GM18511 (cell line): Measurements from ENCODE around the gene ANKRD37.
A peak's percentile ranks its signal among the peaks of the same experiment; 100 is the strongest.
"Not testable (repeated sequence)": the region's sequence is repeated elsewhere in the genome, so short reads cannot be mapped to it uniquely, and the experiment has no call there.

Experiments
- ATAC-seq: cut with Tn5 transposase; IDR thresholded peaks from one replicate; pipeline ENCODE4 v1.9.1; 2021; ENCODE audit warnings: mild to moderate bottlenecking, moderate library complexity; ENCODE audit not compliant: unreplicated experiment

Gene ANKRD37, protein sequence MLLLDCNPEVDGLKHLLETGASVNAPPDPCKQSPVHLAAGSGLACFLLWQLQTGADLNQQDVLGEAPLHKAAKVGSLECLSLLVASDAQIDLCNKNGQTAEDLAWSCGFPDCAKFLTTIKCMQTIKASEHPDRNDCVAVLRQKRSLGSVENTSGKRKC

DNA sequence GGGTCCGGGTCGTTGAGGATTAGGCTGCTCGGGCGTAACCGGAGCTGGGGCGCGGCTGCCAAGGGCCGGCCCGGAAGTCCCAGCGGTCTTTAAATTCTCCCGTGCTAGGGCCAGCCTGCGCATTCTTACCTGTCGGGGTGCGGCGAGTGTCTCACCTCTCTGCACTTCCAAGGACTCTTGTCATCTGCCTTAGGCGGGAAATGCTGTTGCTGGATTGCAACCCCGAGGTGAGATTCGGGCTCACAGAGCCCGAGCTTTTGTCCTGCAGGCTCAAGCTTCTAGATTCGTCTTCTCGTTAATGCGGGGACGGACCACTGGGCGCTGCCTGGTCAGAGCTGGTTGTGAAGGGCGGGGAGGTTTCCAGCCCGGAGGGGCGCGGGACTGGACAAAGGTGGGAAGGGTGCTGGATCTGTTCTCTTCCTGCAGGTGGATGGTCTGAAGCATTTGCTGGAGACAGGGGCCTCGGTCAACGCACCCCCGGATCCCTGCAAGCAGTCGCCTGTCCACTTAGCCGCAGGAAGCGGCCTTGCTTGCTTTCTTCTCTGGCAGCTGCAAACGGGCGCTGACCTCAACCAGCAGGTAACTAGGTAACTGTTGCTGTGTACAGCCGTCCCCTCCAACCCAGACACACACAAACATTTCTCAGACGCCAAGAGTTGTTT is at the start of gene ANKRD37:
Gene ANKRD37, plus strand, starts transcription at position 118 of the 662 bp plus-strand sequence. Its CDS starts 83 bp downstream, at position 201.
- no peak for ATAC-seq

GRCh38 chr4:185346975-185347601 is 49.6 kb upstream of the ANKRD37 start:
- ATAC-seq = no peak

DNA sequence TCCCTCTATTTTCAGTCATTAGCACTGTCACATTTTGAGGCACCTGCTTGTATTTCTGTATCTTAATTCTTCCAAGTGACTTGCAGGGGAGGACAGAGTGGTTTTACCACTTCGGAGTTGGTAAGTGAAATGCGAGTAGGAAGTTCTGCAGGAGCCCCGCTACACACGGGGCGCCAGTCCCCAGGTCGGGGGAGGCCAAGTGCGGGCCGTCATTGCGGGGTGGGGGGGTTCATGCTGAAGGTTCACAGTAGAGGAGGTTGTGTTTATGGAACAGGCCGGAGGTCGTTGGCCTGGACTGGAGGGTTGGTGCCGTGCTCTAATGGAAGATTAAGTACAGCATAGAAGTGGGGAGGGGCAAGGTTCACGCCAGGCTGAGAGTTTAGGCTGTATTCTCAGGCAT is 45.0 kb upstream of the ANKRD37 start:
- no peak for ATAC-seq

DNA sequence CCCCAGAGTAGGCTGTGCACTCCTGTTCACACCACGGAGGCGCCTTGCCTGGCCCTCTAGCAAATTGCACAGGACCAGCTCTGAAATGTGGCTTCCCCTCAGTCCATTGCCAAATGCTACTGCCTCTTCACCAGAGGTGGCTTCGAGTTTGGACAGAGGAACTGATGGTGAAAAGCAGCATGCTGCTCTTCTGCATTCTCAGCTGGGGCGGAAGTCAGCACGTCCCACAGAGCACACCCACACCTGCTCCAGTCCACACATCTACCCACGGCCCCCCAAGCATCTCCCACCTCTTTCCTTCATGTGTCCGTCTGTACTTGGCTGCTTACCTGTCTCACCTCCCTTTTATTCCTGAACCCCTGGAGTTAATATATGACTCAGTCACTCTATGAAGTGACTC is 44.4 kb upstream of the ANKRD37 start:
- ATAC-seq = peak; percentile 49

DNA sequence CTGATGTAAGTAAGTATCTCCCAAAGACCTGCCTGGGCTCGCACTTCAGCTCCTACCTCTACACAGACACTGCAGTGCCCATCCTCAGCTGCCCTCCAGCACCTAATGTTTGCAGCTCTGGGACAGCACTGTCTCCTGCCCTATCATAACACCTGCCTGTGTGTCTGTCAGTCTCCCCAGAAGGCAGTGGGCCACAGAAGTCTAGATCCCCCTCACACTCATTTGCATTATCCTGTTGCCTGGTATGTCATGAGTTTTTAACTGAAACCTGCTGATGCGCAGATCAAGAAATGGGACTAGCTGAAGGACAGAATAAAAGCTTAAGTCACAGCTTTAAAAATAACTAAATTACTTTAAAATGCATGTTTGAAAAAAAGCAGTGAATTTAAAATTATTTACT is 43.9 kb upstream of the ANKRD37 start:
- peak; percentile 36 for ATAC-seq

DNA sequence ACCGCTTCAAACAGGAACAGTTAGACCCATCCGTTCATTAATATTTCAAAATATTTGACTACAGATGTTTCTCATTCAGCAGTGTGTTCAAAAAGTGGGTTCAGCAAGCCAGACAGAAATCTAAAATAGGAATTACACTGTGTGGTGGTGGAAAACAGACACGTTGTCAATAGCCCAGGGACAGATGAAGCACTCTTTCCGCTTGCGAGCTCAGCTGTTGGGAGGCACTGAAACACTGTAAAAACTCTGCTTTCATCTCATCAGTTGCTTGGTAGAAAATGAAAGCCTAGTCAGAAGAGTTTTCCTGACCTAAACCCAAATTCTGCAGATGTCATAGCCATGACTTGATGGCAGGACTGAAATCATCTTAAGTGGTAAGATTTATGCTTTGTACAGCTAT is 39.4 kb upstream of the ANKRD37 start:
- ATAC-seq = no peak

DNA sequence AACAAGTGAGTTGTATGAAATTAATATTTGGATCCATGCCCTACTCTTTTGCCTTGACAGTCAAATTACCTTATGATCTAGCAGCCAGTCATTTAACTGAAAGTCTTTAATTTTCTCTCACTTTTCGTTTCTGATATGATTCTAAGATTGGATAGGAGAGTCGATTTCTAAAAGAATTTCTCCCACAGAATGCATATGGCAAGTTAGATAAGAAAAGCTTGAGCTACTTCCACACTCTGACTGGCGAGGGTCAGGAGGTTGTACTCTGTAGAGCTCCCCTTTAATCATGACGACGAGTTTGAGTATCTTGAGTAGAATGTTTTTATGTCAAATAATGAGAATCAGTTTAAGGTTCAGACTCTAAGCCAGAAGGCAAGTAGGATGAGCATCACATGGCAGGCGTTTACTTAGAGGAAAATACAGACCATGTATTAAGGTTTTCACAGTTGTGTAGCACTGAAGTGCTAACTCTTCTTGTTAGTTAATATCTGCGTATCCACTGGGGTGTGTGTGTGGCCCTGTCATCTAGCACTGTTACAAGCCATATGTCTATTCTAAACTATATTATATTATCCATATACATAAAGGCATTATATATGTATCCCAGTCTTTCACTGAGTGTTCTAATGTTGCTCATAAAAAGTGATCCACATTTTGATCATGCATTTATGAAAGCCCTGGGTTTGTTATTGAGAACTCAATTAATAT is 38.8 kb upstream of the ANKRD37 start:
- no peak for ATAC-seq

DNA sequence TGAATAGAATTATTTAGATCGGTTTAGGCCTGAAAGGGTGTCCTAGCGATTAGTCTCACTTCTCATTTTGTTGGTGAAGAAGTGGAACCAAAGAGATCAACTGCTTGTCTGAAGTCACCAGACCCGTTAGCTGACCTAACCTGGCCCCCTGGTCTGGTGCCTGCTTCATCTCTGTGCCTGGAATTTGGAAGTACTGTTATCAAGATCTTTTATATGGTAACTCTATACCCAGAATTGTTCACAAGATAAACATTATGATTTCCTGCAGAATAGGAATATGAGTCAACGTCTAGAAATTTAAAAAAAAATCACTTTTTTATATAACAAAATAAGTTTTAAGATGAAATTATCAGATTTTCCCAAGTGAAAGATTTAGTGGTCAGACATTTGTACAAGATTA is 38.1 kb upstream of the ANKRD37 start:
- ATAC-seq = peak; percentile 53

DNA sequence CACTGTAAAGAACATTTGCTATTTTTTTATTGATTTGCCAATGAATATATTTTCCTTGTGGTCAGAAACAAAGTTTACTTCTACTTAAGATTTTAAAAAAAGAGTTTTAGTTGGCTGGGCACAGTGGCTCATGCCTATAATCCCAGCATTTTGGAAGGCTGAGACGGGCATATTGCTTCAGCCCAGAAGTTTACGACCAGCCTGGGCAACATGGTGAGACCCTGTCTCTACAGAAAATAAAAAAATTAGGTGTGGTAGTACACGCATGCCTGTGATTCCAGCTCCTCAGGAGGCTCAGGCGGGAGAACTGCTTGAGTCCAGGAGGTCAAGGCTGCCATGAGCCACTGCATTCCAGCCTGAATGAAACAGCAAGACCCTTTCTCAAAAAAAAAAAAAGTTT is 37.7 kb upstream of the ANKRD37 start:
- no peak for ATAC-seq

- no peak for ATAC-seq
These were observed 36.7 kb upstream of the ANKRD37 start for GRCh38 chr4:185359767-185360446.

DNA sequence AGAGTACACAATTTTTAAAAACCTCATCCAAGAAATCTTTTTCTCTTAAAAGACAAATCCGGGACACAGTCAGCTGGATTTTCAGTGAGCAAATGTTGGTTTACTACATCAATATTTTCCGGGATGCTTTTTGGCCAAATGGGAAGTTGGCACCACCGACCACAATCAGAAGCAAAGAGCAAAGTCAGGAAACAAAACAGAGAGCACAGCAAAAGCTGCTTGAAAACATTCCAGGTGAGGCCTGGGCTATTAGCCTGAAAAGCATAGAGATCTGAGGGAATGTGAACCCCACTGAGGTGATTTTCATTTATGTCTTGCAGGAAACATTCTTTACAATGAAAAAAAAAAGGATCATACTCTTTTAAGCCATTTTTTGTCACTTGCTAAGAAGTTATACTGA is 34.8 kb upstream of the ANKRD37 start:
- no peak for ATAC-seq

GRCh38 chr4:185362570-185362969 is 34.1 kb upstream of the ANKRD37 start:
- ATAC-seq = not testable (repeated sequence)

DNA sequence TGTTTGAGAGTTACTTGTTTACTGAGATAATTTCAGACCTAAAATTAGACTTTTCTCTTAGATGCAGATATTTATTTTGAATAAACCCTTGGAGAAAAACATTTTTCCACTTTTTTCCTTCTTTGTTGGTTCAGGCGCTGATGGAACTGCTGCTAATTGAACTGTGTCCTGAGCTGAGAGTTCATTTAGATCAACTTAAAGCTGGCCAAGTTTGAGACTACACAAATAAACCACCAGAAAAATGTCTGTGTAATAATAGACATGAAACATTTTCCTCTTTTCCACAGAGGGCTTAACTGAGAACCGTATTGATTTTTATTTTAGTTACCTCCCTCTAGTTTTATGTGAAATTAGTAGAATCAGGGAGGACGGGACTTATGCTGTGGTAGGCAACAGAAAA is 33.4 kb upstream of the ANKRD37 start:
- ATAC-seq = no peak

- ATAC-seq = no peak
These were observed 31.8 kb upstream of the ANKRD37 start for GRCh38 chr4:185364886-185365285.

- no peak for ATAC-seq
These were observed 26.9 kb upstream of the ANKRD37 start for GRCh38 chr4:185369731-185370130.

DNA sequence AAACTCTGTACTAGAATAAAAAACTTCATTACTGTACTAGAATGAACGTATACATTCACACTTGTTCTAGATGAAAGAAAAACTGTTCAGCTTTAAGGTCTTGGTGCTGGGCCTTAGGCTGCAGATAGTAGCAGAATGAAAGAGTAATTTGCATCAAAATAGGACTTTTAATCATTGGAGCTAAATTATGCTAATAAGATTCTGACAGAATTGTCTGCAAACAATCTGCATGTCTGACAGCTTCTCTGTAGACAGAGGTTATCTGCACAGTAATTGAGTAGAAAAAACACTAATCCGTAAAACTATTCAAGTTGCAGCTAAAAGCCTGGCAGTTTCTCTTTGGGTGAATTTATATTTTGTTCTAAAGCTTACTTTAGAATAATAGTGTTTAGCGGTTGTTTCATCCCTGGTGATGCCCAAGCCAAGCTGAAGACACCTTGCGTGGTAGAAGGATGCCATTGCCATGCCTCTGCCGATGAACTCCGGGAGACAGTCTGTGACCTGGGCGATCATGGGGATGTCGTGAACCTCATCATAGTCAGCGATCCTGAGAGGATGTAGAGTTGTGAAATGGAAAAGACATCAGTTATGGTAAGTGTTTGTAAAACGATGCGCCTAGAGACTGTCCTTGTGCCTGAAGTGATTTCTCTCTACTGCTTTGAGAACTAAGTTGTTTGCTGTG is 26.2 kb upstream of the ANKRD37 start:
- no peak for ATAC-seq

- no peak for ATAC-seq
These were observed 24.9 kb upstream of the ANKRD37 start for GRCh38 chr4:185371702-185372101.

DNA sequence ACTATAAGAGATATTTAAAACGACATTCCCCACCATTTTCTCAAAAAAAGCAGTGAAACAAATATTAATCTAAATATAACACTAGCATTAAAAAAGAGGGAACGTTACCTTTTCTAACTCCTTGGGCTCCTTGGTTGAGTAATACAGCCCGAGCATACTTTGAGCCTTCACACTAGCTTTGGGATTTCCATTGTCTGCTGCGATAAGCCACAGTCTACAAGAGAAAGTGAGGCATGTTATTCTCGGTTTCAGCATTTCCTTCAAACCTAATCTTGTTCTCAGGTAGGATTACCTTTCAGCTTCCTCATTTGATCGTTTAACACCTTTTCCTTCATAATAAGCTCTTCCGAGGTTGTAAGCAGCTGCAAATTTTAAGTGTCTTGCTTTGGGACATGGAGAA is 22.6 kb upstream of the ANKRD37 start:
- no peak for ATAC-seq

GRCh38 chr4:185374573-185374972 is 22.1 kb upstream of the ANKRD37 start:
- ATAC-seq = no peak

DNA sequence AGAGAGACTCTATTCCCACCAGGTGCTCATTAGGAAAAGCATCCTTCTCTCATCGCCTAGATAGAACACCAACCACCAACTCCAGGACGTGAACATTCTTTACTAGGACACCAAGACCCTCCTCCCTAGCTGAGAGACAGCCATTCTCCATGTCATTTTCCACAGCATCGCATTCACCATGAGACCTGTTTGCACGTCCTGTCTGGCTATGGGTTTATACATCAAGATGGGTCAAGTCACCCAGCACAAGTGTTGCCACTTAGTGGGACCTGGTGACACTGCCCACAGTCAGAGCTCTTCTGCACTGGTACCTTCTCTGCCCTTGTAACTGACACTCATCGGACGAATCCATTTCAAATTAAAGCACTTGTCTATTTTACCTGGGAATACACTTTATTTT is 18.4 kb upstream of the ANKRD37 start:
- ATAC-seq = no peak
